ENCODE measurements around the gene AHCYL2.

AHCYL2 gene

GRCh38 chr7:129464194-129464593 lies 239.4 kb downstream of the AHCYL2 start:
- no peak for DNase-seq (ENCODE audit: low read depth)
- H3K4me3 ChIP-seq (ENCODE audit: low read depth, low read length) = no peak overlapping the region
- TF ChIP-seq MYC (IDR thresholded peaks at IDR 0.05; ENCODE audit: low read depth, low read length) = no peak
- no peak for TF ChIP-seq MAX (IDR thresholded peaks at IDR 0.05; ENCODE audit: low read depth, low read length)
- no peak for TF ChIP-seq CTCF (IDR thresholded peaks at IDR 0.05; ENCODE audit: low read depth, low read length)
- no peak for TF ChIP-seq POLR2A (IDR thresholded peaks at IDR 0.05; ENCODE audit: extremely low read depth, insufficient read length)

GRCh38 chr7:129465080-129465479 lies 240.2 kb downstream of the AHCYL2 start:
- no peak overlapping the region for H3K4me3 ChIP-seq (ENCODE audit: low read depth, low read length)
- DNase-seq (ENCODE audit: low read depth) = no peak
- no peak for TF ChIP-seq MAX (IDR thresholded peaks at IDR 0.05; ENCODE audit: low read depth, low read length)
- TF ChIP-seq POLR2A (IDR thresholded peaks at IDR 0.05; ENCODE audit: extremely low read depth, insufficient read length) = no peak
- no peak for TF ChIP-seq CTCF (IDR thresholded peaks at IDR 0.05; ENCODE audit: low read depth, low read length)
- TF ChIP-seq MYC (IDR thresholded peaks at IDR 0.05; ENCODE audit: low read depth, low read length) = no peak

- no peak overlapping the region for H3K4me3 ChIP-seq (ENCODE audit: low read depth, low read length)
- no peak for DNase-seq (ENCODE audit: low read depth)
- no peak for TF ChIP-seq MYC (IDR thresholded peaks at IDR 0.05; ENCODE audit: low read depth, low read length)
- TF ChIP-seq MAX (IDR thresholded peaks at IDR 0.05; ENCODE audit: low read depth, low read length) = no peak
- no peak for TF ChIP-seq POLR2A (IDR thresholded peaks at IDR 0.05; ENCODE audit: extremely low read depth, insufficient read length)
- TF ChIP-seq CTCF (IDR thresholded peaks at IDR 0.05; ENCODE audit: low read depth, low read length) = no peak
These were observed 242.0 kb downstream of the AHCYL2 start for GRCh38 chr7:129466796-129467195.

- no peak overlapping the region for H3K4me3 ChIP-seq (ENCODE audit: low read depth, low read length)
- no peak for TF ChIP-seq MYC (IDR thresholded peaks at IDR 0.05; ENCODE audit: low read depth, low read length)
- no peak for TF ChIP-seq CTCF (IDR thresholded peaks at IDR 0.05; ENCODE audit: low read depth, low read length)
- TF ChIP-seq MAX (IDR thresholded peaks at IDR 0.05; ENCODE audit: low read depth, low read length) = no peak
- no peak for TF ChIP-seq POLR2A (IDR thresholded peaks at IDR 0.05; ENCODE audit: extremely low read depth, insufficient read length)
- DNase-seq (ENCODE audit: low read depth) = no peak
These were observed 243.3 kb downstream of the AHCYL2 start for GRCh38 chr7:129468087-129468486.

GRCh38 chr7:129468547-129468946 lies 243.7 kb downstream of the AHCYL2 start:
- TF ChIP-seq MAX (IDR thresholded peaks at IDR 0.05; ENCODE audit: low read depth, low read length) = no peak
- no peak for TF ChIP-seq CTCF (IDR thresholded peaks at IDR 0.05; ENCODE audit: low read depth, low read length)
- TF ChIP-seq POLR2A (IDR thresholded peaks at IDR 0.05; ENCODE audit: extremely low read depth, insufficient read length) = no peak
- no peak for TF ChIP-seq MYC (IDR thresholded peaks at IDR 0.05; ENCODE audit: low read depth, low read length)
- DNase-seq (ENCODE audit: low read depth) = no peak
- no peak overlapping the region for H3K4me3 ChIP-seq (ENCODE audit: low read depth, low read length)

GRCh38 chr7:129469930-129470329 lies 245.1 kb downstream of the AHCYL2 start:
- no peak overlapping the region for H3K4me3 ChIP-seq (ENCODE audit: low read depth, low read length)
- DNase-seq (ENCODE audit: low read depth) = no peak
- no peak for TF ChIP-seq CTCF (IDR thresholded peaks at IDR 0.05; ENCODE audit: low read depth, low read length)
- no peak for TF ChIP-seq MYC (IDR thresholded peaks at IDR 0.05; ENCODE audit: low read depth, low read length)

All from NB4 (cell line).